GM21423 (cell line): ENCODE data around the gene JAK1.
A peak's percentile ranks its signal among the peaks of the same experiment; 100 is the strongest.
"Not testable (repeated sequence)": the region's sequence is repeated elsewhere in the genome, so short reads cannot be mapped to it uniquely, and the experiment has no call there.

Experiments
- ATAC-seq: cut with Tn5 transposase; IDR thresholded peaks from one replicate; pipeline ENCODE4 v1.9.1; 2021; ENCODE audit warnings: mild to moderate bottlenecking, moderate library complexity; ENCODE audit not compliant: unreplicated experiment

The JAK1 gene

GRCh38 chr1:64966158-64966971 is at the start of gene JAK1:
Gene JAK1 (minus strand): TSS chr1:64966549. CDS start chr1:64886264, 80,285 bp downstream.
- ATAC-seq = peak; percentile 78

- no peak for ATAC-seq
Observed at GRCh38 chr1:65014321-65014720, 48.0 kb upstream of the JAK1 start.

GRCh38 chr1:65011983-65012382 is 45.6 kb upstream of the JAK1 start:
- no peak for ATAC-seq

- no peak for ATAC-seq
Observed at GRCh38 chr1:65009724-65010420, 43.5 kb upstream of the JAK1 start.

GRCh38 chr1:65009176-65009575 is 42.8 kb upstream of the JAK1 start:
- ATAC-seq = no peak

GRCh38 chr1:65006806-65007205 is 40.5 kb upstream of the JAK1 start:
- no peak for ATAC-seq

GRCh38 chr1:65003316-65003664 is 36.9 kb upstream of the JAK1 start:
- no peak for ATAC-seq

- peak; percentile 83 for ATAC-seq
Observed at GRCh38 chr1:65002508-65003315, 36.4 kb upstream of the JAK1 start.

- no peak for ATAC-seq
Observed at GRCh38 chr1:65002156-65002507, 35.8 kb upstream of the JAK1 start.

- ATAC-seq = no peak
Observed at GRCh38 chr1:65001231-65001792, 35.0 kb upstream of the JAK1 start.

- not testable (repeated sequence) for ATAC-seq
Observed at GRCh38 chr1:64998425-64998948, 32.1 kb upstream of the JAK1 start.

- no peak for ATAC-seq
Observed at GRCh38 chr1:64996541-64997257, 30.4 kb upstream of the JAK1 start.

GRCh38 chr1:64995316-64995715 is 29.0 kb upstream of the JAK1 start:
- ATAC-seq = no peak

- peak; percentile 99 for ATAC-seq
Observed at GRCh38 chr1:64986903-64987871, 20.8 kb upstream of the JAK1 start.

GRCh38 chr1:64984737-64985136 is 18.4 kb upstream of the JAK1 start:
- ATAC-seq = no peak

- no peak for ATAC-seq
Observed at GRCh38 chr1:64984106-64984505, 17.8 kb upstream of the JAK1 start.

GRCh38 chr1:64983110-64983509 is 16.8 kb upstream of the JAK1 start:
- ATAC-seq = no peak

- no peak for ATAC-seq
Observed at GRCh38 chr1:64981601-64982533, 15.5 kb upstream of the JAK1 start.
